ENCODE measurements around the gene IL34.
"Not testable (repeated sequence)": the region's sequence is repeated elsewhere in the genome, so short reads cannot be mapped to it uniquely, and the experiment has no call there.

The IL34 gene

GRCh38 chr16:70656065-70656711 lies 9.8 kb downstream of the IL34 start:
- no peak overlapping the region for H3K4me3 ChIP-seq
- no peak overlapping the region for H3K27ac ChIP-seq

DNA sequence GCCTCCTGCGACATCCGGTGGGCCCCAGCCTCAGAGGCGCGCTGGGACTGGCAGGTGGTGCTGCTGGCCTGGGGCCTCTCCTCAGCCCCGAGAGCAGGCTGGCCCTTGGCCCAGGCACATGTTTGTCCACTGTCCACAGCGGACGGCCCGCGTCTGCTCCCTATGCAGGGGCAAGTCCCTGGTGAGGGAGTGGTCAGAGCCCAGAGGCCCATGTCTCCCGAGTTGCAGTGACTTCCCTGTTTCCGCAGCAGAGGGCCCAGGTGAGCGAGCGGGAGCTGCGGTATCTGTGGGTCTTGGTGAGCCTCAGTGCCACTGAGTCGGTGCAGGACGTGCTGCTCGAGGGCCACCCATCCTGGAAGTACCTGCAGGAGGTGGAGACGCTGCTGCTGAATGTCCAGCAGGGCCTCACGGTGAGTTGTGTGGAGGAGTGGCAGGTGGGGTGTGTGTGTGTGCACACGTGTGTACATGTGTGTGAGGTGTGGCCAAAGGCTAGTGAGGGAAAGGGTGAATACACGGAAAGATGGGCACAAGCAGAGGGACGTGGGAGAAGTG lies 10.4 kb downstream of the IL34 start:
- H3K4me3 ChIP-seq: no peak overlapping the region

DNA sequence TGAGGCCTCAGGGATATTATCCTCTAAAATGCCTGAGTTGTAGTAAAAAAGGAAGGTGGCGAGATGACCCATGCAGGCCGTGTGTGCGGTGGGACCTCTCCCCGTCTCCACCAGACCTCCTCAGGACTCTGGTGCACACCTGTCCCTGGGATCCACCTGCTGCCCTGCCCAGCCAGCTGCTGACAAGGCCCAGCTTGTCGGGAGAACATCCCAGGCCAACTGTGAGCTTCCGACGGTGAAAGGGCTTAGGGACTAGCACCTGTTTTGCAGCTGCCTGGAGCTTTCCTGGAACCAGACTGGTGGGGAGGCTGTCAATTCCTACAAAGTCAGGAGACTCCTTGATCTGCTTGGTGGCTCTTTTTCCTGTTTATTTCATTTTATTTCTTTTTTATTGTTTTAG lies 11.6 kb downstream of the IL34 start:
- Histone ChIP-seq H3K27ac (no peak overlapping the region), H3K4me3 (no peak overlapping the region)

More for the DNA sequence above, 10.4 kb downstream of the IL34 start:
- no peak overlapping the region for H3K27ac ChIP-seq

DNA sequence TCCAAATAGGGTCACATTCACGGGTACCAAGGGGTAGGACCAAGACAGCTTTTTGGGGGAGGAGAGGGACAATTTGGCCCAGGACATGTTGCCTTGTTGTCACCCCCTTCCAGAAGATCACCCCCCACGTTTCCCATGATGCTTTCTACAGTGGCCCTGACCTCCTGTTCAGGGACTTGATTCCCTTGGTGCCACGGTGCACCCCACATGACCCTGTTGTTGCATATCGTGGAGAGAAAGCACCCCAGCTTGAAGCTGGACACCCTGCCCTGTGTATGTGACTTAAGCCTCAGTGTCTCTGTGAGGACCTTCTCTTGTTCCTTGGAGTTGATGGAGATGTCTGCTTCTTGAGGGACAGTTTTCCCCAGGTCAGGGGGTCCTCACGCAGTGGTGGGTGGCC lies 12.6 kb downstream of the IL34 start:
- Histone ChIP-seq H3K4me3 (no peak overlapping the region), H3K27ac (no peak overlapping the region)

DNA sequence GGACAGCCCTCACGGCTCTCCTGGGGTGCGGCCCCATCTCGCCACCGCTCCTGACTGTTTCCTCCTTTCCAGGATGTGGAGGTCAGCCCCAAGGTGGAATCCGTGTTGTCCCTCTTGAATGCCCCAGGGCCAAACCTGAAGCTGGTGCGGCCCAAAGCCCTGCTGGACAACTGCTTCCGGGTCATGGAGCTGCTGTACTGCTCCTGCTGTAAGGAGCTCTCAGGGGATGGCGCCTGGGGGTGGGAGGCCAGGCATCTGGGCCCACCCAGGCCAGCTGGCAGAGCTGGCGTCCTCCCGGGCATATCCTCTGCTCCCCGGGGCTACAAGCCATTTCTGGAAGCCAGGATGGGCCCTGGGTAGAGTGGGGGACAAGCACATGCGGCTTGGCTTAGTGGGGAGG lies 13.2 kb downstream of the IL34 start:
- no peak overlapping the region for H3K4me3 ChIP-seq
- H3K27ac ChIP-seq: no peak overlapping the region

DNA sequence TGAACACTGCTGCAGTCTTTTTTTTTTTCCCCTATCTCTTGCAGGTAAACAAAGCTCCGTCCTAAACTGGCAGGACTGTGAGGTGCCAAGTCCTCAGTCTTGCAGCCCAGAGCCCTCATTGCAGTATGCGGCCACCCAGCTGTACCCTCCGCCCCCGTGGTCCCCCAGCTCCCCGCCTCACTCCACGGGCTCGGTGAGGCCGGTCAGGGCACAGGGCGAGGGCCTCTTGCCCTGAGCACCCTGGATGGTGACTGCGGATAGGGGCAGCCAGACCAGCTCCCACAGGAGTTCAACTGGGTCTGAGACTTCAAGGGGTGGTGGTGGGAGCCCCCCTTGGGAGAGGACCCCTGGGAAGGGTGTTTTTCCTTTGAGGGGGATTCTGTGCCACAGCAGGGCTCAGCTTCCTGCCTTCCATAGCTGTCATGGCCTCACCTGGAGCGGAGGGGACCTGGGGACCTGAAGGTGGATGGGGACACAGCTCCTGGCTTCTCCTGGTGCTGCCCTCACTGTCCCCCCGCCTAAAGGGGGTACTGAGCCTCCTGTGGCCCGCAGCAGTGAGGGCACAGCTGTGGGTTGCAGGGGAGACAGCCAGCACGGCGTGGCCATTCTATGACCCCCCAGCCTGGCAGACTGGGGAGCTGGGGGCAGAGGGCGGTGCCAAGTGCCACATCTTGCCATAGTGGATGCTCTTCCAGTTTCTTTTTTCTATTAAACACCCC lies 13.8 kb downstream of the IL34 start:
- no peak overlapping the region for H3K27ac ChIP-seq
- H3K4me3 ChIP-seq: no peak overlapping the region

GRCh38 chr16:70660672-70661350 lies 14.5 kb downstream of the IL34 start:
- no peak overlapping the region for H3K4me3 ChIP-seq
- H3K27ac ChIP-seq: no peak overlapping the region

DNA sequence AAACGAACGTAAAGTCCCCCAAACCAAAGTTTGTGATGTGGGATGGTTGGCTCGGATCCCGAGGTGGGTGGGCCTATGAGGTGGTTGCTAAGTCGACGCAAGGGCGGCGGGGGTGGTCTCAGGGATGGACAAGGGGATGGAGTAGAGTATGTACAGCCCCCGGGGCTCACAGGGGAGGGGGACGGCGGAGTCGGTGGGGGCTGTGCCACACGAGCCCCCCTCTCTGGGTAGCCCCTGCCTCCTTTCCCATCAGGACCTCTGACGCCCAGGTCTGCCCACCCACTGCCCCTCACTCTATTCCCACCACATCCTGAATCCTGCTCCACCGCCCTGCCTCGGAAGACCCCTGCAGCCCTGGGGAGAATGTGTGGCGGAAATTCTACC lies 15.2 kb downstream of the IL34 start:
- H3K27ac ChIP-seq: no peak overlapping the region
- no peak overlapping the region for H3K4me3 ChIP-seq

DNA sequence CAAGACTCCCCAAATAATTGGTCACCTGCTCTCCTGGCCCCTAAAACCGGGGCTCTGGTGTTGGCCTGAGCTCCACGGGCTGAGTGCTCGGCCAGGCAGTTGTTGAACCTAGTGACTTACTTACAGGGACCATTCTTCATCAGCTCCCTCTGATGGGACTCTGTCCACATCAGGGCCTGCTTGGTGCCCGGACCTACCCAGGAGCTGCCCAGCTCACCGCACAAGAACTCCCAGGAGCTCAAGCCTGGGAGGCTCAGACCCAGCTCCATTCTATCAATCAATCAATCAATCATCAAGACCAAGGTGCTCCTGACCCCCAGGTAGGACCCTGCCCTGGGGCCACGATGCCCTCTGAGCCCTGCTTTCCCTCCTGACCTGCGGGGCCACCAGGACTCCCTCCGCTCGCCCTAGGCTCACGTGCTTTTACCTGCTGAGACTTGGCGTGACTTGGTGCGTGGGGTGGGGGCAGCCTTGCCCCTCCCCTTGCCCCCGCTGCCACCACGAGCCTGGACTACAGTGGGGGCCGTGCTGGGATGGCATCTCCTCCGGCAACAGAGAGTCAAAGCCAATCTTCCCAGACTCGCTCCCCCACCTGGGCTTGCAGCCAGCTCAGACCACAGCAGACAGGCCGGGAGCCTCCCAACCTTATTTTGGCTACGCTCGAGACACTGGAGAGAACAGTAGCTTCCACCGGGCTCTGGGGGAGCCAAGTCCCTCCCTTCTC lies 15.7 kb downstream of the IL34 start:
- no peak overlapping the region for H3K4me3 ChIP-seq
- H3K27ac ChIP-seq: peak overlapping the region in 2 of 21 experiments; percentile 17 to 56

- H3K27ac ChIP-seq: peak overlapping the region in 2 of 21 experiments; percentile 39 to 56
Observed at GRCh38 chr16:70662991-70663523, 16.7 kb downstream of the IL34 start.

DNA sequence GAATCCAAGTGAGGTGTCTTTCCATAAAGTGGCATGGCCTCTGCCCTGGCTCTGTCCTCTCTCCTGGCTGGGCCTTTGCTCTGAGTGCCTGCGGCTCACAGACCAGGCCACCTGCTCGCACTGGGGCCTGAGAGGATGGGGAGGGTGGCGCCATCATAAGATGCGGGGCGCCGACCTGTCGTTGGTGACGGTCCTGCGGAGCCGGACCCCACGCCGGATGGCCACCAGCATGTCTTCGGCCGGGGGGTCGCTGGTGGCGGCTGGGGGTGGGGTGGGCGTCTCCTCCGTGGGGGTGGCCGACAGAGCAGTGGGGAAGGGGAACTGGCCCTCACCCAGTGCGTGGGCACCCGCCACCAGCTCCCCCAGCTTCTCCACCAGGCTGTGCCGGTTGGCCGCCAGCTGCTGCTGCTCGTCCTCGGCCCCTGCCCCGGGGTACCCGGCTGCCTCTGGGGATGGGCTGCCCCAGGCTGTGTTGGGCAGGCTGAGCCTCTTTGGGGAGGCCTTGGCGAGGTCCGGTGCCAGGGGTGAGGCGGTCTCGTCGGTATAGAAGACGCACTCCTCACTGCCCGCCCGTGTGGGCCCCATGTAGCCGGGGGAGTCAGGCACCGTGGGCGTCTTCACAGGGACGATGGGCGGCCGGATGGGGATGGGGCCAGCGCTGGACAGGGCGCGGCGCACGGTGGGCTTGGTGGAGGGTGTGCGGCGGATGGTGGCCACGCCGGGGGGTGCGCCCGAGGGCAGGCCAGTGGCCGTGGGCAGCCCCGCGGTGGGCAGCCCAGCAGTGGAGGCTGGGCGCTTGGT lies 17.4 kb downstream of the IL34 start:
- Histone ChIP-seq H3K4me3 (no peak overlapping the region), H3K27ac (peak overlapping the region in 1 of 21 experiments; percentile 56)

More at GRCh38 chr16:70662991-70663523, 16.7 kb downstream of the IL34 start:
- H3K4me3 ChIP-seq: no peak overlapping the region

- H3K4me3 ChIP-seq: no peak overlapping the region
- no peak overlapping the region for H3K27ac ChIP-seq
Observed at GRCh38 chr16:70664325-70665112, 18.2 kb downstream of the IL34 start.

GRCh38 chr16:70665113-70665694 lies 18.8 kb downstream of the IL34 start:
- Histone ChIP-seq H3K4me3 (no peak overlapping the region), H3K27ac (no peak overlapping the region)

- no peak overlapping the region for H3K4me3 ChIP-seq
- H3K27ac ChIP-seq: no peak overlapping the region
Observed at GRCh38 chr16:70665806-70666735, 19.7 kb downstream of the IL34 start.

DNA sequence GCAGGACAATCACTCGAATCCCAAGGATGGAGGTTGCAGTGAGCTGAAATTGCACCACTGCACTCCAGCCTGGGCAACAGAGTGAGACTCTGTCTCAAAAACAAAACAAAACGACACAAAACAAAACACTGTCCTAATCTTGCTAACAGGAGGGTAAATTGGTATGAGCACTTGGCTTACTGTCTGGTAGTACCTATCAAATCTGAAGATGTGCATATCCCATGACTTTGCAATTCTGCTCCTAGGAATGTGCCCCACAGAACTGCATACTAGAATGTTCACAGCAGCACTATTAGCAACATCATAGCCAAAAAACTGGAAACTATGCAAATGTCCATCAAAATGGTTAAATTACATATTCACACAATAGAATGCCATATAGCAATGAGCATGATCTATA lies 23.8 kb downstream of the IL34 start:
- no peak overlapping the region for H3K27ac ChIP-seq
- H3K4me3 ChIP-seq: no peak overlapping the region

GRCh38 chr16:70670938-70671337 lies 24.6 kb downstream of the IL34 start:
- H3K27ac ChIP-seq, H3K4me3 ChIP-seq: not testable (repeated sequence)
